ENCODE results near the gene UNKL. TPM values are rescaled to one million over a fixed set of nuclear protein-coding genes. Genes with fewer than 3 reads are reported as not detected.

UNKL gene
- total RNA-seq, 1 experiment from 2014 or later: 112 TPM

GRCh38 chr16:1420111-1420539 lies 5.6 kb upstream of the UNKL start:
- Histone ChIP-seq H3K4me2 (peak overlapping the region; percentile 99), H3K4me1 (replicated peaks; ENCODE audit: insufficient read depth) (peaks cover 47% of the 10 kb centered on the region), H3K9me2 (ENCODE audit: insufficient read depth) (no peaks in the 10 kb centered on the region), H3K9me3 (ENCODE audit: insufficient read depth, low read depth) (no peaks in the 10 kb centered on the region), H3K27me3 (ENCODE audit: insufficient read depth, low read depth) (no peaks in the 10 kb centered on the region), H4K20me1 (ENCODE audit: insufficient read depth) (no peaks in the 10 kb centered on the region), H3K4me3 (peak overlapping the region; percentile 91), H3K27ac (peak overlapping the region; percentile 24; the same call in 1 of the 2 replicates), H3K36me3 (ENCODE audit: low read depth) (no peaks in the 10 kb centered on the region), H3K79me2 (ENCODE audit: low read depth) (peaks cover 32% of the 10 kb centered on the region), H3F3A (ENCODE audit: insufficient read depth, low read depth) (peaks cover 49% of the 10 kb centered on the region), H2AFZ (peak overlapping the region; percentile 75)
- ChIA-PET POLR2A (ENCODE audit: unreplicated experiment) (interaction anchor here (0.5 to 1.0 kb wide), 4 partner anchors 88 to 551 kb away, joined by 4 to 14 read pairs (median 6); partner anchors contain the start of gene MSRB1), CTCF (interaction anchor here (0.5 kb wide), 1 partner anchor 89 kb away, joined by 3 read pairs; no protein-coding TSS in a partner anchor)
- intact Hi-C loops (cut with micrococcal nuclease; ENCODE audit: unreplicated experiment): loop anchor here (5.0 kb wide), 1 partner anchor 72 kb away; the partner anchor contains the start of gene TELO2
- BruUV-seq (replicated peaks): TSS peak; percentile 74
- DNase-seq: no peak
- TF ChIP-seq CTCF (conservative IDR thresholded peaks at IDR 0.05) (no peak), EZH2 (IDR thresholded peaks at IDR 0.05; ENCODE audit: low read depth) (no peak)

- H3K36me3 ChIP-seq (ENCODE audit: low read depth): no peaks in the 10 kb centered on the region
- POLR2A ChIA-PET (ENCODE audit: unreplicated experiment): interaction anchor here (0.6 kb wide), 1 partner anchor 189 kb away, joined by 3 read pairs; no protein-coding TSS in a partner anchor
- H3K79me2 ChIP-seq (ENCODE audit: low read depth): peaks cover 41% of the 10 kb centered on the region
- H2AFZ ChIP-seq: no peak overlapping the region
- H3K9me3 ChIP-seq (ENCODE audit: insufficient read depth, low read depth): no peaks in the 10 kb centered on the region
- no peaks in the 10 kb centered on the region for H3K27me3 ChIP-seq (ENCODE audit: insufficient read depth, low read depth)
- peak overlapping the region; percentile 34; the same call in 1 of the 2 replicates for H3K4me3 ChIP-seq
- peak overlapping the region; percentile 99 for H3K4me2 ChIP-seq
- peak; percentile 68 to 84 for DNase-seq
- H3F3A ChIP-seq (ENCODE audit: insufficient read depth, low read depth): peaks cover 52% of the 10 kb centered on the region
- TF ChIP-seq EZH2 (IDR thresholded peaks at IDR 0.05; ENCODE audit: low read depth): no peak
- no peak for TF ChIP-seq CTCF (conservative IDR thresholded peaks at IDR 0.05)
- intact Hi-C loops (cut with micrococcal nuclease; ENCODE audit: unreplicated experiment): loop anchor here (5.0 to 10.0 kb wide), 2 partner anchors 112 to 196 kb away; partner anchors contain the start of genes CRAMP1, IFT140 and UBE2I
- peak overlapping the region; percentile 71 for H3K27ac ChIP-seq
- peaks cover 48% of the 10 kb centered on the region for H3K4me1 ChIP-seq (replicated peaks; ENCODE audit: insufficient read depth)
- no TSS peak for BruUV-seq (replicated peaks)
- CTCF ChIA-PET: no interaction called here
- H3K9me2 ChIP-seq (ENCODE audit: insufficient read depth): no peaks in the 10 kb centered on the region
- H4K20me1 ChIP-seq (ENCODE audit: insufficient read depth): peaks cover 8% of the 10 kb centered on the region
Measured at GRCh38 chr16:1416521-1416941, 2.0 kb upstream of the UNKL start.

- intact Hi-C loops (cut with micrococcal nuclease; ENCODE audit: unreplicated experiment): loop anchor here (10.0 kb wide), 1 partner anchor 109 kb away; the partner anchor contains the start of gene UBE2I
Measured at GRCh38 chr16:1413684-1414531, 596 bp downstream of the UNKL start.

More at GRCh38 chr16:1413684-1414531, 596 bp downstream of the UNKL start:
- H4K20me1 ChIP-seq (ENCODE audit: insufficient read depth): peaks cover 12% of the 10 kb centered on the region
- H3F3A ChIP-seq (ENCODE audit: insufficient read depth, low read depth): peaks cover 44% of the 10 kb centered on the region
- no peak for TF ChIP-seq EZH2 (IDR thresholded peaks at IDR 0.05; ENCODE audit: low read depth)
- TF ChIP-seq CTCF (conservative IDR thresholded peaks at IDR 0.05): peak; percentile 76
- H2AFZ ChIP-seq: peak overlapping the region; percentile 80
- H3K79me2 ChIP-seq (ENCODE audit: low read depth): peaks cover 29% of the 10 kb centered on the region
- peak overlapping the region; percentile 78 for H3K4me3 ChIP-seq
- no TSS peak for BruUV-seq (replicated peaks)
- peak overlapping the region; percentile 55 for H3K27ac ChIP-seq
- no peaks in the 10 kb centered on the region for H3K9me2 ChIP-seq (ENCODE audit: insufficient read depth)
- ChIA-PET POLR2A (ENCODE audit: unreplicated experiment) (no interaction called here), CTCF (no interaction called here)
- peak overlapping the region; percentile 77 for H3K4me2 ChIP-seq
- H3K27me3 ChIP-seq (ENCODE audit: insufficient read depth, low read depth): no peaks in the 10 kb centered on the region
- DNase-seq: peak in 1 of 2 experiments; percentile 56
- H3K9me3 ChIP-seq (ENCODE audit: insufficient read depth, low read depth): no peaks in the 10 kb centered on the region
- H3K36me3 ChIP-seq (ENCODE audit: low read depth): no peaks in the 10 kb centered on the region
- H3K4me1 ChIP-seq (replicated peaks; ENCODE audit: insufficient read depth): peaks cover 36% of the 10 kb centered on the region

All from PC-9 (cell line).